Kidney (tissue), 14 donors: ENCODE data around the gene LRRC17. TPM values are rescaled to one million over a fixed set of nuclear protein-coding genes. Genes with fewer than 3 reads are reported as not detected.

ENCODE experiments used
- DNase-seq, 5 donors: peaks; one replicate each; pipeline ENCODE4 v3.0.0-alpha.2; 2013 to 2020
- FAIRE-seq: peaks from 2 replicates; lab custom pipeline; 2012; peaks lifted over from hg19 to GRCh38; lab: Jason Lieb, UNC
- H3K27ac ChIP-seq, 2 donors: one replicate each; pipeline ENCODE4 v1.7.0; 2013; ENCODE audit warnings: low read depth in 2 of 2, low read length in 2 of 2, inconsistent platforms in 1 of 2
- H3K27me3 ChIP-seq: one replicate; pipeline ENCODE4 v1.7.1; 2013; ENCODE audit warnings: low read length, inconsistent platforms; ENCODE audit not compliant: control insufficient read depth, insufficient read depth
- H3K36me3 ChIP-seq, 3 donors: one replicate each; pipeline versions ENCODE4 v1.7.0 to v1.7.1; 2013; ENCODE audit warnings: low read length in 3 of 3, control low read depth in 1 of 3, inconsistent platforms in 1 of 3; ENCODE audit not compliant: insufficient read depth in 3 of 3, control insufficient read depth in 2 of 3
- H3K4me1 ChIP-seq, 3 donors: one replicate each; pipeline versions ENCODE4 v1.7.0 to v1.7.1; 2013; ENCODE audit warnings: low read length in 3 of 3, inconsistent platforms in 1 of 3, low read depth in 1 of 3; ENCODE audit not compliant: control insufficient read depth in 2 of 3, insufficient read depth in 2 of 3
- H3K4me3 ChIP-seq, 3 donors: one replicate each; pipeline versions ENCODE4 v1.7.0 to v1.8.1; 2013; ENCODE audit warnings: low read length in 3 of 3, control low read depth in 1 of 3, inconsistent platforms in 1 of 3
- H3K9ac ChIP-seq, 3 donors: one replicate each; pipeline versions ENCODE4 v1.7.0 to v1.7.1; 2013; ENCODE audit warnings: low read length in 3 of 3, control low read depth in 1 of 3, inconsistent platforms in 1 of 3
- H3K9me3 ChIP-seq, 3 donors: one replicate each; pipeline versions ENCODE4 v1.7.0 to v1.7.1; 2013; ENCODE audit warnings: low read length in 3 of 3, control low read depth in 1 of 3, inconsistent platforms in 1 of 3; ENCODE audit not compliant: control insufficient read depth in 2 of 3, insufficient read depth in 1 of 3
- CTCF ChIP-seq: IDR thresholded peaks from 3 replicates; pipeline ENCODE4 v1.5.1; 2012; ENCODE audit warnings: mild to moderate bottlenecking, moderate library complexity, borderline replicate concordance; ENCODE audit not compliant: insufficient read depth; ENCODE audit errors: extremely low read depth
- intact Hi-C: fragments of 100-400 bp; cut with DNase I; formaldehyde crosslinking; loops from one replicate; pipeline ENCODE4 v1.11.1; 2022
- polyA plus RNA-seq: library from polyadenylated mRNA; stranded (reverse); fragments of 350-450 nt; fragmentation: Illumina TruSeq; extraction: RNeasy Lipid Tissue Mini Kit (QIAGEN cat#74804); gene quantifications from one replicate; pipeline ENCODE4 v1.2.3, GENCODE V29; 2014; ENCODE audit warnings: low read depth, low replicate concordance; ENCODE audit not compliant: insufficient read depth
- total RNA-seq: library from RNA; stranded (reverse); fragmentation: NEBNext Ultra II Directional; extraction: Animal tissue kit (Norgen Biotek cat#: 25700); gene quantifications from one replicate; pipeline ENCODE4 v1.2.1, GENCODE V29; 2021
- donor health status: control.
- donor health status: control.
- donor health status: control.
- donor health status: control.
- donor health status: control.
- donor health status: DM: yes; HTN: yes; CAD: no.
- donor health status: Normal renal cell carcinoma (clear cell type).

The LRRC17 gene
- total and polyA plus RNA-seq, 2 donors from 2014 or later, result 2.1 to 4.0 TPM

GRCh38 chr7:102892631-102893278 is 20.0 kb upstream of the LRRC17 start:
- no peaks in the 10 kb centered on the region for H3K9me3 ChIP-seq
- no peaks in the 10 kb centered on the region for H3K36me3 ChIP-seq
- intact Hi-C loops, result no loop called here
- DNase-seq (no peak), FAIRE-seq (no peak)
- H3K27me3 ChIP-seq, result no peaks in the 10 kb centered on the region
- TF ChIP-seq CTCF, result no peak
- no peak overlapping the region for H3K4me3 ChIP-seq
- H3K9ac ChIP-seq, result no peak overlapping the region
- H3K27ac ChIP-seq, result no peak overlapping the region
- peaks cover 0 to 3% (median 0%) of the 10 kb centered on the region in 3 donors for H3K4me1 ChIP-seq

GRCh38 chr7:102895602-102896001 is 17.2 kb upstream of the LRRC17 start:
- no peak for TF ChIP-seq CTCF
- no peak overlapping the region for H3K4me3 ChIP-seq
- H3K27ac ChIP-seq, result no peak overlapping the region
- H3K4me1 ChIP-seq, result peaks cover 0 to 3% (median 0%) of the 10 kb centered on the region in 3 donors
- DNase-seq (no peak), FAIRE-seq (no peak)
- no peaks in the 10 kb centered on the region for H3K9me3 ChIP-seq
- no peak overlapping the region for H3K9ac ChIP-seq
- no peaks in the 10 kb centered on the region for H3K27me3 ChIP-seq
- H3K36me3 ChIP-seq, result no peaks in the 10 kb centered on the region
- intact Hi-C loops, result no loop called here

GRCh38 chr7:102896585-102896984 is 16.2 kb upstream of the LRRC17 start:
- DNase-seq (no peak), FAIRE-seq (no peak)
- Histone ChIP-seq H3K36me3 (no peaks in the 10 kb centered on the region), H3K4me1 (peaks cover 0 to 3% (median 0%) of the 10 kb centered on the region in 3 donors), H3K27ac (no peak overlapping the region), H3K9ac (no peak overlapping the region), H3K27me3 (no peaks in the 10 kb centered on the region), H3K9me3 (no peaks in the 10 kb centered on the region), H3K4me3 (no peak overlapping the region)
- no peak for TF ChIP-seq CTCF
- intact Hi-C loops, result no loop called here
